ENCODE results near the gene CLCN6.

CLCN6 gene

DNA sequence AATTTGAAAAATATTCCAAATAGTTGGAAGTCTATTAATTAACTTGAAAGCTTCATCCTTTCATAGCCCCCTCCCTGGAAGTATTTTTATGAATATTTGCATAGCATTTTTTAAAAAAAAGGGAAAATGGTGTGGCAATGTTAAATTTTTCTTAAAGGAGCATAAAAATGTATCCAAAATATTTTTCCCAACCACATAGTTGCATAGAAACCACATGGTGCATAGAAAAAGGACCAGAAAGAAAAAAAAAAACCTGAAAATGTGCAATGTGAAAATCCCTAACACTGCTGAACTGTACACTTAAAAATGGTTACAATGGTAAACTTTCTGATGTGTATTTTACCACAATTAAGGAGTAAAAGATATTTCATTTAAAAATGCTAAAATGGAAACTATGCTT, 36.0 kb upstream of the CLCN6 start:
- H3K9me3 Mint-ChIP-seq: no peaks in the 10 kb centered on the region
- H3K27ac Mint-ChIP-seq: no peak overlapping the region
- no peak overlapping the region for H3K4me3 Mint-ChIP-seq
- no peak for DNase-seq (ENCODE audit: low spot score)
- H3K4me1 Mint-ChIP-seq (ENCODE audit: low read depth): no peaks in the 10 kb centered on the region
- H3K27me3 Mint-ChIP-seq (ENCODE audit: low read depth): peaks cover 2% of the 10 kb centered on the region
- H3K36me3 Mint-ChIP-seq (ENCODE audit: low read depth): no peaks in the 10 kb centered on the region

- Mint-ChIP-seq H3K4me3 (no peak overlapping the region), H3K36me3 (ENCODE audit: low read depth) (no peaks in the 10 kb centered on the region), H3K27me3 (ENCODE audit: low read depth) (peaks cover 2% of the 10 kb centered on the region), H3K4me1 (ENCODE audit: low read depth) (no peaks in the 10 kb centered on the region), H3K27ac (no peak overlapping the region), H3K9me3 (no peaks in the 10 kb centered on the region)
- no peak for DNase-seq (ENCODE audit: low spot score)
Observed at GRCh38 chr1:11771481-11772043, 34.4 kb upstream of the CLCN6 start.

- no peaks in the 10 kb centered on the region for H3K4me1 Mint-ChIP-seq (ENCODE audit: low read depth)
- DNase-seq (ENCODE audit: low spot score): no peak
- peaks cover 2% of the 10 kb centered on the region for H3K27me3 Mint-ChIP-seq (ENCODE audit: low read depth)
- no peaks in the 10 kb centered on the region for H3K9me3 Mint-ChIP-seq
- no peak overlapping the region for H3K4me3 Mint-ChIP-seq
- no peak overlapping the region for H3K27ac Mint-ChIP-seq
- H3K36me3 Mint-ChIP-seq (ENCODE audit: low read depth): no peaks in the 10 kb centered on the region
Observed at GRCh38 chr1:11772458-11772857, 33.5 kb upstream of the CLCN6 start.

DNA sequence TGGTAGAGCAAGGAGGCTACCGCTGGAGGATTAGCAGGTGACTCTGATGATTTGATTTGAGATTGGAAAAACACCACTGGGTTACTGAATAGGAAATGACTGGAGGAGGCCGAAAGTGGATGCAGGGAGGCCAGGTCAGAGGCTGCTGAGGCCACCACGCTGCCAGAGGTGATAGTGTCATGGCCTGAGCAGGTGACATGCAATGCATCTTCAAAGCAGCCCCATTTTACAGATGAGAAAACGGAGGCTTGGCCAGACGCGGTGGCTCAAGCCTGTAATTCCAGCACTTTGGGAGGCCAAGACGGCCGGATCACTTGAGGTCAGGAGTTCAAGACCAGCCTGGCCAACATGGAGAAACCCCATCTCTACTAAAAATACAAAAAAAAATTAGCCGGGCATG, 31.2 kb upstream of the CLCN6 start:
- no peak overlapping the region for H3K4me3 Mint-ChIP-seq

DNA sequence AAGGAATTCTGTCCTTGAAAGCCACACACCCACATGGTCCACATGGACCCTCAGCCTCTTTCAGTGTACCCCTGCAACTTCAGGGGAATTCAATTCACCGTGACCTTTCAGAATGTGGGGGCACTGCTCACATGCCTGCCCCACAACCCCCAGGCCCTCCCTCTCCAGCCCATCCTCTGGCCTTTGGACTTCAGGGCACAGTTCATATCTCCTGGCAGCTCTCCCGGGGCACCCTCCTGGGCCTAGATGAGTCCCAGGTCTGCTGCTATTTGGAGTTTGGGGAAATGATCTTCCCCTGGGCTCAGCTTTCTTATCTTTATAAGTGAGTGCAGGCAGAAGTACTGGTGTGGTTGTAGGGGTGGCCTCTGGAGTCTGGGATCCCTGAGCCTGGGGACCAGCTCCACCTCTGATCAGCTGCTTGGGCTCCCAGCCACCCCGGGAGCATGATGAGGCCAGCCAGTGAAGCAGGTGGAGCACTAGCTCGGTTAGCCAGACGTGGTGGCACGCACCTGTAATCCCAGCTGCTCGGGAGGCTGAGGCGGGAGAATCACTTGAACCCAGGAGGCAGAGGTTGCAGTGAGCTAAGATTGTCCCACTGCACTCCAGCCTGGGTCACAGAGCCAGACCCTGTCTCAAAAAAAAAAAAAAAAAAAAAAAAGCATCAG, 28.2 kb upstream of the CLCN6 start:
- no peaks in the 10 kb centered on the region for H3K9me3 Mint-ChIP-seq
- no peak for DNase-seq (ENCODE audit: low spot score)
- H3K36me3 Mint-ChIP-seq (ENCODE audit: low read depth): no peaks in the 10 kb centered on the region
- peaks cover 5% of the 10 kb centered on the region for H3K27me3 Mint-ChIP-seq (ENCODE audit: low read depth)
- H3K27ac Mint-ChIP-seq: no peak overlapping the region
- H3K4me1 Mint-ChIP-seq (ENCODE audit: low read depth): no peaks in the 10 kb centered on the region
- H3K4me3 Mint-ChIP-seq: no peak overlapping the region

More for the DNA sequence above, 31.2 kb upstream of the CLCN6 start:
- peaks cover 2% of the 10 kb centered on the region for H3K27me3 Mint-ChIP-seq (ENCODE audit: low read depth)
- H3K27ac Mint-ChIP-seq: no peak overlapping the region
- no peaks in the 10 kb centered on the region for H3K9me3 Mint-ChIP-seq
- no peaks in the 10 kb centered on the region for H3K36me3 Mint-ChIP-seq (ENCODE audit: low read depth)
- no peak for DNase-seq (ENCODE audit: low spot score)
- H3K4me1 Mint-ChIP-seq (ENCODE audit: low read depth): no peaks in the 10 kb centered on the region

DNA sequence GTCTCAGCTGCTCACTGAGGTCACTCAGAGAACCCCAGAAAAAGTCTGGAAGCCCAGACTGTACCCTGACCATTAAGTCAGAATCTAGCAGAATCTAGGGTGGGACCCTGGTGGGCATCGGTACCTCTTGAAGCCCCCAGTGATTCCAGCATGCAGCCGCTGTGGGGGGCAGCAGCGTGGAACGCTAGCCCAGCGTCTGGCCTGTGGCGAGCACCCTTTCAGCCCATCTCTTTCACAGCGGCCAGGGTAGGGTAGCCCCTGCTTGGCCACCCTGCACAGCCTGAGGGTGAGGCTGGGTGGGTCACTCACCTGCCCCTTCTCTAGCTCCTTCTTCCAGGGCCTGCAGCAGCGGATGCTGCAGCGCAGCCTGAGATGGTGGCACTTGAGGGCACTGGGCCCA, 27.7 kb upstream of the CLCN6 start:
- H3K4me3 Mint-ChIP-seq: no peak overlapping the region
- H3K27ac Mint-ChIP-seq: no peak overlapping the region
- no peaks in the 10 kb centered on the region for H3K36me3 Mint-ChIP-seq (ENCODE audit: low read depth)
- H3K27me3 Mint-ChIP-seq (ENCODE audit: low read depth): peaks cover 5% of the 10 kb centered on the region
- no peaks in the 10 kb centered on the region for H3K4me1 Mint-ChIP-seq (ENCODE audit: low read depth)
- DNase-seq (ENCODE audit: low spot score): no peak
- H3K9me3 Mint-ChIP-seq: no peaks in the 10 kb centered on the region

DNA sequence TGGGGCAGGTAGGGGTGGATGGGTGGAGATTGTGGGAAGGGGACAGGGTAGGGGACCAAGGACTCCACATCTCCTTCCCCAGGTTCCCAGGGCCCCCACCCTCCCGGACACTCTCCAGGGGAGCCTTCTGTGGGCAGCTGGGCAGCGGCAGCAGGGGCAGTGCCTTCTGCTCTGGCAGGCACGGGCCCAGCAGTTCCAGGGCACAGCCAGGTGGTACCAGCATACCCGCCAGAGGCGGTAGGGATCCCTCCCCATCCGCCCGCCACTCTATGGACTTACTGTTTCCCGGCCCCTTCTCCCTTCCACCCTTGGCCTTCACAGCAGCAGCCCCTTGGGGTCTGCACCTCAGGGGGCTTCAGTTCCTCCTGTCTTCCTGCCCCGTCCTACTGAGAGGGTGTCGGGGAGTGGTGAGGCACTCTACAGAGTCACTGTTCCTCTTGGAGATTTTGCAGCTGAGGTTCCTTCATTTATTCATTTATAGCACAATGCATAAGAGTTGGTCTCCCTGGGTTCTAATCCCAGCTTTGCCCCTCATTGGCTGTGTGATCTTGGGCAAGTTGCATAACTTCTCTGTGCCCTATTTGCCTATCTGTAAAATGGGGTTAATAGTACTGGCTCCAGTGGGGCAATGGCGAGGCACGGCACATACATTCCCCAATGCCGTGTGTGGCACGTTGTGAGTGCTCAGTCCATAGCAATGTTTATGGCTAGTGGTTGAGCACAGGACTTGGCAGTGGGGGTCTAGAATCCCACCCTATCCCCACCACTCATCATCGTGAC, 27.0 kb upstream of the CLCN6 start:
- Mint-ChIP-seq H3K9me3 (no peaks in the 10 kb centered on the region), H3K27ac (no peak overlapping the region), H3K4me1 (ENCODE audit: low read depth) (no peaks in the 10 kb centered on the region), H3K4me3 (no peak overlapping the region), H3K36me3 (ENCODE audit: low read depth) (no peaks in the 10 kb centered on the region), H3K27me3 (ENCODE audit: low read depth) (peaks cover 5% of the 10 kb centered on the region)
- DNase-seq (ENCODE audit: low spot score): no peak

DNA sequence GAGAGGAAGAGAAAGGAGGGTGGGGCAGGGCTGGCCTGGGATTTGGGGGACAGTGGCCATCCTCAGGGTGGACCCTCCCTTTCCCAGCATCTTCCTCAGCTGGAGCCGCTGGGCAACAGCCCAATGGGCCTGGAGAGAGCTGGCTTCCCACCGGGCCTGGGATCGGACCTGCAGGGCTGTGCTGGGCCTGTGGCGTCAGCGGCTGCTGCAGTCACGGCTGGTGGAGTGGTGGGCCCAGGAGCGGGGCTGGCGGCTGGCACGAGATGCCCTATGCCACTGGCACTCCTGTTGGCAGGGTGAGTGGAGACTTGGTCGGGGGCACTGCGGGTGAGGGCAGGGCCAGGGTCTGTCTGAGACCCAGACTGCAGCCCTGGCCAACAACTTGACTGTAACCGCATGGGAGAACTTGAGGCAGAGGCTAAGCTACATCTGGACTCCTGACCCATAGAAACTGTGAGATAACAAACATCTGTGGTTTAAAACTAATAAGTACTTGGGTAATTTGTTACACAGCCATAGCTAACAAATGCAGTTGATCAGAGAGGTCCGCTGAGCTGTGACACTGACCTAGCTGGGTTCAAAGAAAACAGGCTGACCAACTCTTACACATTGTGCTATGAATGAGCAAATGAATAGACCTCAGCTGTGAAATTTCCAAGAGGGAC, 26.1 kb upstream of the CLCN6 start:
- Mint-ChIP-seq H3K9me3 (no peaks in the 10 kb centered on the region), H3K27me3 (ENCODE audit: low read depth) (peaks cover 2% of the 10 kb centered on the region), H3K36me3 (ENCODE audit: low read depth) (no peaks in the 10 kb centered on the region), H3K4me3 (no peak overlapping the region), H3K27ac (no peak overlapping the region), H3K4me1 (ENCODE audit: low read depth) (no peaks in the 10 kb centered on the region)
- DNase-seq (ENCODE audit: low spot score): no peak

DNA sequence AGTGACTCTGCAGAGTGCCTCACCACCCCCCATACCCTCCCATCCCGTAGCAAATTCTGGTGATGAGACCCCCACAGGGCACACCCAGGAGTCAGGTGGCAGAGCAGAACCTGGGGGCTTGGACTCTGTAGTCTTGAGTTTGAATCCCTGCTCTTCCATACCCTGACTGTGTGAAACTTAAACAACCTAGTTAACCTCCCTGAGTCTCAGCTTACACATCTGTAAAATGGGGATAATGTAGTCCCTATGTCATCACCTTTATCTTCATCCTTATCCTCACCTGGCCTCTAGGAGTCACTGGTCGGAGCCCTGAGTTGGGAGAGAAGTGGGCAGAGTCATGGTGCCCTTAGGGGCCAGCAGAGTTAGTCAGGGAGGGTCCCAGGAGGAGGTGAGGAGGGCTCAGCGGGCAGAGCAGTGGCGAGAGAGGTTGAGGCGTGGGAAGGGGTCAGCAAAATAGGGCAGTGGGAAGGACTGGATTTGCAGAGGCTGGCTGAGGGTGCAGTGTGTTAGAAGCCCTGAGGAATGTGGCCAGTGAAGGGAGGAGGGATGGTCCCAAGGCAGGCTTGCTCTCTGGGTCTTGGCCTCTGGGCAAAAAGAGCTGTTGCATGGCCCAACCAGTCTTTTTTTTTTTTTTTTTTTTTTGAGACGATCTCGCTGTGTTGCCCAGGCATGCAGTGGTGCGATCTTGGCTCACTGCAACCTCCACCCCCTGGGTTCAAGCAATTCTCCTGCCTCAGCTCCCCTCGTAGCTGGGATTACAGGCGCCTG, 25.4 kb upstream of the CLCN6 start:
- no peaks in the 10 kb centered on the region for H3K4me1 Mint-ChIP-seq (ENCODE audit: low read depth)
- H3K9me3 Mint-ChIP-seq: no peaks in the 10 kb centered on the region
- no peak overlapping the region for H3K27ac Mint-ChIP-seq
- H3K4me3 Mint-ChIP-seq: no peak overlapping the region
- no peak for DNase-seq (ENCODE audit: low spot score)
- peaks cover 2% of the 10 kb centered on the region for H3K27me3 Mint-ChIP-seq (ENCODE audit: low read depth)
- no peaks in the 10 kb centered on the region for H3K36me3 Mint-ChIP-seq (ENCODE audit: low read depth)

DNA sequence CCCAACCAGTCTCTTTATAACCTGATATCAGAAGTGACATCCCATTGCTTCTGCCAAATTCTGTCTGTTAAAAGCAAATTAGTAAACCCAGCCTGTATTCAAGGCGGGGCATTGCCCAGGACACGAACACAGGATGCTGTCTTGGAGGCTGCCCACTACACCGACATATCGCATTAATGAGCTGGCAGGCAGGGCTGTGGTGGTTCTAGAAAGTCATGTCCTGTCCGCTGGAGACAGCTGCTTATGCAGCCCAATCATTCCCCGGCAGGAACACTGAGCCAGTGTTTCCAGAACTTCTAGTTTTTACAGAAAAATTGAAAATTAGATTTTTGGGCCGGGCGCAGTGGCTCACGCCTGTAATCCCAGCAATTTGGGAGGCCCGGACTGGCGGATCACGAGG, 24.7 kb upstream of the CLCN6 start:
- Mint-ChIP-seq H3K9me3 (no peaks in the 10 kb centered on the region), H3K27me3 (ENCODE audit: low read depth) (peaks cover 2% of the 10 kb centered on the region), H3K4me1 (ENCODE audit: low read depth) (no peaks in the 10 kb centered on the region), H3K27ac (no peak overlapping the region), H3K36me3 (ENCODE audit: low read depth) (no peaks in the 10 kb centered on the region), H3K4me3 (no peak overlapping the region)
- no peak for DNase-seq (ENCODE audit: low spot score)

DNA sequence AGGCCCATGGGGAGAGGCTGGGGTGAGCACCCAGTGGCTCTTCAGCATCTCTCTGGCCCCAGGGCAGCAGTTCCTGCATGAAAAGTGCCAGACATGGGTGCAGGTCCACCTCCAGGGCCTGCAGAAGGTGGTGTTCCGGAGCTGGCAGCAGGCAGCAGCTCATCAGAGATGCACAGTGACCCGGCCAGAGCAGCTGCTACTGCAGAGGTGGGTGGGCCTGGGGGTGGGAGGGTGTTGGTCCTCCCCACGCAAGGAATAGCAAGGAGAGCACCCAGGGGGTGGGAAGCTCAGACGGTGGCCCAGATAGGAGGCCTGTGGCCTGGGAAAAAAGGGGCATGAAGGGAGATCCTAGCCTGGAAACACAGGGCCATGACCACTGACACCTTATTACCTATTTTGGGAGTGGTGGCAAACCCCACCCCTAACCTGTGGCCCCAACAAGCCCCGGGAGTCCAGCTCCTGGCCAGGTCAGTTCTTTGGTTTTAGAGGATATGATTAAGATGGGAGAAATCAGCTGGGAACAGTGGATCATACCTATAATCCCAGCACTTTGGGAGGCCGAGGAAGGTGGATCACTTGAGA, 23.8 kb upstream of the CLCN6 start:
- Mint-ChIP-seq H3K4me1 (ENCODE audit: low read depth) (no peaks in the 10 kb centered on the region), H3K4me3 (no peak overlapping the region), H3K9me3 (no peaks in the 10 kb centered on the region), H3K27me3 (ENCODE audit: low read depth) (peaks cover 2% of the 10 kb centered on the region), H3K27ac (no peak overlapping the region), H3K36me3 (ENCODE audit: low read depth) (no peaks in the 10 kb centered on the region)
- no peak for DNase-seq (ENCODE audit: low spot score)

- H3K9me3 Mint-ChIP-seq: no peaks in the 10 kb centered on the region
- H3K4me1 Mint-ChIP-seq (ENCODE audit: low read depth): no peaks in the 10 kb centered on the region
- H3K27ac Mint-ChIP-seq: no peak overlapping the region
- H3K27me3 Mint-ChIP-seq (ENCODE audit: low read depth): peaks cover 2% of the 10 kb centered on the region
- H3K36me3 Mint-ChIP-seq (ENCODE audit: low read depth): no peaks in the 10 kb centered on the region
- DNase-seq (ENCODE audit: low spot score): no peak
- H3K4me3 Mint-ChIP-seq: no peak overlapping the region
Observed at GRCh38 chr1:11783556-11783955, 22.4 kb upstream of the CLCN6 start.

- no peak for DNase-seq (ENCODE audit: low spot score)
- Mint-ChIP-seq H3K4me3 (no peak overlapping the region), H3K9me3 (no peaks in the 10 kb centered on the region), H3K4me1 (ENCODE audit: low read depth) (no peaks in the 10 kb centered on the region), H3K36me3 (ENCODE audit: low read depth) (no peaks in the 10 kb centered on the region), H3K27ac (no peak overlapping the region), H3K27me3 (ENCODE audit: low read depth) (peaks cover 2% of the 10 kb centered on the region)
Observed at GRCh38 chr1:11784256-11784992, 21.6 kb upstream of the CLCN6 start.

Data from T-helper 2 cell treated with Interferon-gamma antibody and Interleukin-4, amounts not matched to agents 5 μg/mL and 100 μg/mL, for 36 hours (primary cell).